Uterus (tissue), 4 donors: ENCODE measurements around the gene HS3ST3A1. TPM values are rescaled to one million over a fixed set of nuclear protein-coding genes. Genes with fewer than 3 reads are reported as not detected.

Experiments used
- DNase-seq, 2 donors: peaks; one replicate each; pipeline ENCODE4 v3.0.0-alpha.2; 2019 to 2020
- H3K27ac ChIP-seq, 2 donors: fragments of 200-600 bp; sonication (generic); 1 replicate in 1 of 2; 2 replicates in 1 of 2; pipeline ENCODE4 v1.5.1; 2016 to 2018
- H3K27me3 ChIP-seq, 2 donors: fragments of 200-600 bp; sonication (generic); one replicate each; pipeline ENCODE4 v1.5.1; 2018 to 2019; ENCODE audit warnings: control low read depth in 1 of 2
- H3K36me3 ChIP-seq, 2 donors: fragments of 200-600 bp; sonication (generic); one replicate each; pipeline ENCODE4 v1.5.1; 2019; ENCODE audit warnings: control low read depth in 1 of 2
- H3K4me1 ChIP-seq, 2 donors: fragments of 200-600 bp; sonication (generic); one replicate each; pipeline ENCODE4 v1.5.1; 2018 to 2019; ENCODE audit warnings: control low read depth in 1 of 2
- H3K4me3 ChIP-seq, 2 donors: fragments of 200-600 bp; sonication (generic); 1 replicate in 1 of 2; 2 replicates in 1 of 2; pipeline ENCODE4 v1.5.1; 2018 to 2019; ENCODE audit warnings: mild to moderate bottlenecking in 1 of 2
- H3K9me3 ChIP-seq, 2 donors: fragments of 200-600 bp; sonication (generic); one replicate each; pipeline ENCODE4 v1.5.1; 2019; ENCODE audit warnings: control low read depth in 1 of 2
- POLR2A ChIP-seq, 2 donors: fragments of 450-650 bp; IDR thresholded peaks; one replicate each; pipeline ENCODE4 v1.6.1; 2016; ENCODE audit warnings: antibody characterized with exemption in 2 of 2, mild to moderate bottlenecking in 1 of 2, moderate library complexity in 1 of 2
- intact Hi-C: fragments of 100-400 bp; cut with DNase I; formaldehyde crosslinking; loops from one replicate; pipeline ENCODE4 v1.15.1; 2023; ENCODE audit warnings: low total_unique reads
- total RNA-seq, 4 donors: library from RNA; depleted of rRNA in 3 of 4; stranded (reverse); fragments of >200 nt in 3 of 4; gene quantifications; one replicate each; pipeline versions ENCODE4 v1.1.0 to v1.2.4, GENCODE V29; 2014 to 2023
- TF ChIP-seq, protein P1 (sequence below), 4 experiments: fragments of 200-600 bp in 2 of 4; fragments of 450-650 bp in 2 of 4; sonication (generic) in 2 of 4; IDR thresholded peaks; one replicate each; pipeline ENCODE4 v1.5.1; 2016 to 2019; ENCODE audit warnings: antibody characterized with exemption in 4 of 4, mild to moderate bottlenecking in 2 of 4, moderate library complexity in 1 of 4
- donor health status: DM: yes; HTN: yes; CAD: no.

HS3ST3A1 gene
- total RNA-seq, 4 donors from 2014 or later = 2.1 to 7.7 (median 5.0) TPM; not detected in 1

DNA sequence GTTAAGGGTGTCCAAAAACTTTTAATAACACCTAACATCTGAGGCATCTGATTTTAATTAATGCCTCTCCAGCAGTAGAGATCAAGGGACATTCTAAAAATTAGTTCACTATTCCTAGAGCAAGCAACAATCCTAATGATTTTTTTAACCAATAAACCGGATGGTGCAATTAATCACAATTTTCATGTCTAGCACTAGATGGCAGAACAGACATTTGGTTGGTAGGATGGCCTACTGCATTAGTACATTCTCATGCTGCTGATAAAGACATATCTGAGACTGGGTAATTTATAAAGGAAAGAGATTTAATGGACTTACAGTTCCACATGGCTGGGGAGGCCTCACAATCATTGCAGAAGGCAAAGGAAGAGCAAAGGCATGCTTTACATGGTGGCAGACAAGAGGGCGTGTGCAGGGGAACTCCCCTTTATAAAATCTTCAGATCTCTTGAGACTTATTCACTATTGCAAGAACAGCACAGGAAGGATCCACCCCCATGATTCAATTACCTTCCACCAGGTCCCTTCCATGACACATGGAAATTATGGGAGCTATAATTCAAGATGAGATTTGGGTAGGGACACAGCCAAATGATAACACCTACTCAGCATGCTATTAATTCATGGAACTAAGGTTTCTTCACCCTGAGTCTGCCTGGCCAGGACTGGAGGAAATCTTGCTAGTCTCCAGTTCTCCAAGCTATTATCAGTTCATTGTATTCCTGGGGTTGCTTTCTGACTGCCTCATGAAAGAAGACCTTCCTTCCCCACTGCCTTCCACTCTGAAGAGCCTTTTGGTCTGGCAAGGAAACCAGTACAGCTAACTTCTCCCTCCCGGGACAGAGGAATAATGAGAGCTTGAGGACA lies 24.8 kb downstream of the HS3ST3A1 start:
- intact Hi-C loops = no loop called here
- Histone ChIP-seq H3K27me3 (no peaks in the 10 kb centered on the region), H3K36me3 (no peaks in the 10 kb centered on the region), H3K4me3 (no peak overlapping the region), H3K27ac (no peak overlapping the region), H3K9me3 (no peaks in the 10 kb centered on the region), H3K4me1 (no peaks in the 10 kb centered on the region)
- no peak for DNase-seq
- no peak for TF ChIP-seq POLR2A (IDR thresholded peaks at IDR 0.05)
- TF ChIP-seq, protein P1, sequence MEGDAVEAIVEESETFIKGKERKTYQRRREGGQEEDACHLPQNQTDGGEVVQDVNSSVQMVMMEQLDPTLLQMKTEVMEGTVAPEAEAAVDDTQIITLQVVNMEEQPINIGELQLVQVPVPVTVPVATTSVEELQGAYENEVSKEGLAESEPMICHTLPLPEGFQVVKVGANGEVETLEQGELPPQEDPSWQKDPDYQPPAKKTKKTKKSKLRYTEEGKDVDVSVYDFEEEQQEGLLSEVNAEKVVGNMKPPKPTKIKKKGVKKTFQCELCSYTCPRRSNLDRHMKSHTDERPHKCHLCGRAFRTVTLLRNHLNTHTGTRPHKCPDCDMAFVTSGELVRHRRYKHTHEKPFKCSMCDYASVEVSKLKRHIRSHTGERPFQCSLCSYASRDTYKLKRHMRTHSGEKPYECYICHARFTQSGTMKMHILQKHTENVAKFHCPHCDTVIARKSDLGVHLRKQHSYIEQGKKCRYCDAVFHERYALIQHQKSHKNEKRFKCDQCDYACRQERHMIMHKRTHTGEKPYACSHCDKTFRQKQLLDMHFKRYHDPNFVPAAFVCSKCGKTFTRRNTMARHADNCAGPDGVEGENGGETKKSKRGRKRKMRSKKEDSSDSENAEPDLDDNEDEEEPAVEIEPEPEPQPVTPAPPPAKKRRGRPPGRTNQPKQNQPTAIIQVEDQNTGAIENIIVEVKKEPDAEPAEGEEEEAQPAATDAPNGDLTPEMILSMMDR (IDR thresholded peaks at IDR 0.05) = no peak

DNA sequence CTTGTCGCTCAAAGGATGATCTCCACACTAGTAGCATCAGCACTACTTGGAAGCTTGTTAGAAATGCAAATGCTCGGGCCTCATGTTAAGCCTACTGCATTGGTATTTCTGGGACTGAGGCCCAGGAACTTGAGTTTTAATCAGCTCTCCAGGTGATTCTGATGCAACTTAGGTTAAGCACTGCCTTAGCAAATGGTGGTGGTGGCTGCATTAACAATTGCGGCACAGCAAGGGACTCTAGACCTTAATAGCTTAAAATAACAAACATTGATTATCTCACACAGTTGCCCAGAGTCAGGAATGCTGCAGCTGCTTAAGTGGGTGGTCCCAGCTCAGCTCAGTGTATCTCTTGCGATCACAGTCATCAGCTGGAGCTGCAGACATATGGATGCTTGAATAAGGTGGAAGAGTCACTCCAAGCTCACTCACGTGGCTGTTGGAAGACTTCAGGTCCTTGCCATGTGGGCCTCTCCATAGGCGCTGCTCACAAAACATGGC lies 25.8 kb downstream of the HS3ST3A1 start:
- no peaks in the 10 kb centered on the region for H3K36me3 ChIP-seq
- TF ChIP-seq, protein P1 (IDR thresholded peaks at IDR 0.05) = no peak
- H3K4me1 ChIP-seq = no peaks in the 10 kb centered on the region
- no peak overlapping the region for H3K4me3 ChIP-seq
- intact Hi-C loops = no loop called here
- H3K9me3 ChIP-seq = no peaks in the 10 kb centered on the region
- no peaks in the 10 kb centered on the region for H3K27me3 ChIP-seq
- no peak overlapping the region for H3K27ac ChIP-seq
- no peak for DNase-seq

DNA sequence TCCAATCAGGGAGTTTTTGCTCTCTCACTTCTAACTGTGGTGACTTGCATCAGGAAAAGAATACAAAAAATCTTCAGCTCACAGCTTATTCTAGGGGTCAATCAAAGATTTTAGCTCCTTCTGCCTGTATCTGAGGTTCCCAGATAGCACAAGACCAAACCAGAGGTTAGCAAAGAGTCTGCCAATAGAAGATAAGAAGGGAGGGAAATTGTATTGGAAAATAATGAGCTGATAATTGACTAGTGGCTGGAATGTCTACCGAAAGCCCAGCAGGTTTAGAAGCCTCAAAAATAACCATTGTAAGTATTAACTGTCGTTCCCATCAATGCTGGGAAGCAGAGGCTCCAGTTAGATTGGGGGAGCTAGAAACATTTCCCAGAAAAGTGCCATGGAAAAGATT lies 26.3 kb downstream of the HS3ST3A1 start:
- no peaks in the 10 kb centered on the region for H3K36me3 ChIP-seq
- TF ChIP-seq, protein P1 (IDR thresholded peaks at IDR 0.05) = no peak
- TF ChIP-seq POLR2A (IDR thresholded peaks at IDR 0.05) = no peak
- no peaks in the 10 kb centered on the region for H3K27me3 ChIP-seq
- H3K4me1 ChIP-seq = no peaks in the 10 kb centered on the region
- intact Hi-C loops = no loop called here
- H3K27ac ChIP-seq = no peak overlapping the region
- H3K4me3 ChIP-seq = no peak overlapping the region
- DNase-seq = no peak
- H3K9me3 ChIP-seq = no peaks in the 10 kb centered on the region

DNA sequence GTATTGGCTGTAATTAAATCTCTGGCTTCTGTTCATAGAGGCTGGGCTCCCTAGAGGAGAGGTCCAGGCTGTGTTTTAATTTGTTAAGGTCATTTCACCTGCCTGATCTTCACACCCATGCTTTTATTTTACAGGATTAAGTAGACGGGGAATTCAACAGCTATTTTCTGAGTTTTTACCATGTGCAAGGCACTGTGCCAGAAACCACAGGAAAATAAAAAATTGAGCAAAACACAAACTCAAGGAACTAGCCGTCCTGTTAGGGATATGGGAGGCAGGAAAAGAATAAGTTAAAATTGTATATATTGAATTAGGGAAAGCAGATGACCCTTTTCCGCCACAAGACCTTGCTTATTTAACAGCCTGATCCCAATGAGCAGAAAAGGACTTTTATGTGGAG lies 29.1 kb downstream of the HS3ST3A1 start:
- no peaks in the 10 kb centered on the region for H3K27me3 ChIP-seq
- H3K4me3 ChIP-seq = no peak overlapping the region
- H3K27ac ChIP-seq = no peak overlapping the region
- H3K36me3 ChIP-seq = no peaks in the 10 kb centered on the region
- DNase-seq = no peak
- TF ChIP-seq, protein P1 (IDR thresholded peaks at IDR 0.05) = no peak
- no peak for TF ChIP-seq POLR2A (IDR thresholded peaks at IDR 0.05)
- intact Hi-C loops = no loop called here
- H3K4me1 ChIP-seq = no peaks in the 10 kb centered on the region
- no peaks in the 10 kb centered on the region for H3K9me3 ChIP-seq

DNA sequence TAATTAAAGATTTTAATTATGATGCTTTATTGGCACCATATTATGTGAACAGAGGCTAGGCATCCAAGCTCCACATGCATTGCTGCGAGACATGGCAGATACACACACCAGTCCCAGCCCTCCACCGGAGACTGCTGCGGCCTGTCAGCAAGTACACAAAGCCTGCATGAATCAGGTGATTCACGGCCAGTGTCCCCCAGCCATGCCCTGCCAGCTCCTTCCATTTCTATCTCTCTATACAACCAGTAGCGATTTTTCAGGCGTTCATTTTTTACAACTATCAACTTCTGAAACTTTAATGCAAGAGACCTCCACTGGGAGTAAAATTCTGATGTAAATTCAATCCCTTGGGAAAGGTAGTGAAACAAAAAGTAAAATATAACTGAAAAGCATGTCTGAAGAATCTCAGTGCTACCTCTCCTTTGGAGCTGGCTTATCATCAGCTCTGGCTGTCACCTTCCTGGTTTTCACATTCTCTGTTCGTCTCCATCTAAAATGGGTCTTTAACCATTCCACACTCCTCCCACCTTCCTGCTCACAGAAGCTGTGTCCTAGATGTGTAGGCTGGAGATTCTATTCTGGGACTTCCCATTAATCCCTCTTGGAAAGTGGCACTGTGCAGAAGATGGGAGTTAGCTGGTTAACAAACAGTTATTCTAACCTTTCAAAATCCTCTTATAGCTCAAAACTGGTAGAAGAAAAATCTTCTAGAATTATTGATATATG lies 32.2 kb downstream of the HS3ST3A1 start:
- TF ChIP-seq, protein P1 (IDR thresholded peaks at IDR 0.05) = no peak
- no peak for TF ChIP-seq POLR2A (IDR thresholded peaks at IDR 0.05)
- Histone ChIP-seq H3K4me3 (no peak overlapping the region), H3K9me3 (no peaks in the 10 kb centered on the region), H3K27me3 (no peaks in the 10 kb centered on the region), H3K4me1 (no peaks in the 10 kb centered on the region), H3K36me3 (no peaks in the 10 kb centered on the region), H3K27ac (no peak overlapping the region)
- intact Hi-C loops = no loop called here
- no peak for DNase-seq
